DLD1 (cell line): ENCODE measurements around the gene H1-8.
"Not testable (repeated sequence)": the region's sequence is repeated elsewhere in the genome, so short reads cannot be mapped to it uniquely, and the experiment has no call there.

ENCODE experiments used
- in situ Hi-C: cut with HindIII; loops from 2 replicates; pipeline ENCODE4 v1.10.0; 2017; ENCODE audit warnings: low sequenced_read_pairs

Gene H1-8

GRCh38 chr3:129514563-129514962 lies 28.4 kb upstream of the H1-8 start:
- in situ Hi-C loops = no loop called here

DNA sequence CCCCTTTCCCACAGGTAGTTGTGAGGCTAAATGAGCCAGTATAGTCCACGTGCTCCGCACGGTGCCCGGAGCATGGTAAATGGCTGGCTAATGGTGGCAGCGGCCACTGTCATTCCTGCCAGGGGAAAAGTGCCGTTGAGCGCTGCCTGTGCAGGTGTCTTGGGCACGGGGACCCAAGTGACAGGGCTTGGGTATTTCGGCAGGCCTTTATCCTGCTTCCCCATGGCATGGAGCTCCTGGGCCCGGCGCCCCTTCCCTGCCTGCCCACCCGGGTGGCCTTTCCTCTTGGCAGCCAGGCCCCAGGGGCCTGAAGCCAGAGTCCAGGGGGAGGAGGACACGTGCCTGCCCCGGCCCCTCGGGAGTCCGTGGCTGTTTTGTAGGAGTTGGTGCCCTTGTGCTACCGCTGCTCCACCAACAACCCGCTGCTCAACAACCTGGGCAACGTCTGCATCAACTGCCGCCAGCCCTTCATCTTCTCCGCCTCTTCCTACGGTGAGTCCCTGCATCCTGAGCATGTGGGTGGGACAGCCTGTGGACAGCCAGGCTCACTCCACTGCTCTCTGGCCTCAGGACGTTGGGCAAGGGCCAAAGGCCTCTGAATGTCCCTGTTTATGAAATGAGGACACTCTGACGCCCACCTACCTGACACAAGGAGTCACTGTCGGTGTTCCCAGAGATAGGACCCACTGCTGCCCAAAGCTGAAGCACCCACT lies 27.7 kb upstream of the H1-8 start:
- in situ Hi-C loops = not testable (repeated sequence)

- in situ Hi-C loops = not testable (repeated sequence)
Measured at GRCh38 chr3:129515821-129516432, 27.0 kb upstream of the H1-8 start.

DNA sequence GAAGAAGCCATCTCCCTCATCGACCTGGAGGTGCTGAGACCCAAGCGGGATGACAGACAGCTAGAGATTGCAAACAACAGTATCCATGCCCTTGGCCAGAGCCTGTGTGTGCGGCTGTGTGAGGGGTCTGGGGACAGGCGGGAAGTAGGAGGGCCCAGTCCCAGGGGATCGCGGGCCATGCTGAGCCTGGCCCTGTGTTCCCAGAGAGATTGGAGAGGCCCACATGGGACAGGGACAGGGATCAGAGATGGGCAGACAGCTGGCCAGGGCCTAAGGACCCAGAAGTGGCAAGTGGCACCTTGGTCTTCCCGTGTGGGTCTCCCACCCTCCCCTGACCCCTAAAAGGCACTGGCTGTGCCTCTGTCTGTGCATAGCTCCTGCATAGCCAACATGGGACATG lies 25.5 kb upstream of the H1-8 start:
- in situ Hi-C loops = no loop called here

GRCh38 chr3:129518038-129518561 lies 24.9 kb upstream of the H1-8 start:
- in situ Hi-C loops = no loop called here

DNA sequence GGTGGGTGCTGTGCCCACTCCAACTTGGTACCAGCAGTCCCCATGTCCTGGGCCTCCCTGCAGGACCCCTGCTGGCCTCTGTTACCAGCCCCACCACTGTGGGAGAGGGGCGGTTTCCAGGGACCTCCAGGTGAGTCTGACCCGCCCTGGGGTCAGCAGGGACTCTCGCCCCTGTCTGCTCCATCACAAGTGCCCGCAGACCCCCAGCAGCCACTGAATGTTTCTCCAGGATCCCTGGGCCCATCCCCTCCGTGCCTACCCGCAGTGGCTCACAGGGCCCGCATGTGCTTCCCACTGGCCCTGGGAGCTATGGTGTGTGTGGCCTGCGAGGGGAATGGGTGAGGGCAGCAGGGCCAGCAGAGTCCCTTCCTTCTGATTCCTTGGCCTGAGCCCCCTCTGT lies 24.4 kb upstream of the H1-8 start:
- in situ Hi-C loops = no loop called here

GRCh38 chr3:129519449-129519848 lies 23.5 kb upstream of the H1-8 start:
- in situ Hi-C loops = no loop called here

DNA sequence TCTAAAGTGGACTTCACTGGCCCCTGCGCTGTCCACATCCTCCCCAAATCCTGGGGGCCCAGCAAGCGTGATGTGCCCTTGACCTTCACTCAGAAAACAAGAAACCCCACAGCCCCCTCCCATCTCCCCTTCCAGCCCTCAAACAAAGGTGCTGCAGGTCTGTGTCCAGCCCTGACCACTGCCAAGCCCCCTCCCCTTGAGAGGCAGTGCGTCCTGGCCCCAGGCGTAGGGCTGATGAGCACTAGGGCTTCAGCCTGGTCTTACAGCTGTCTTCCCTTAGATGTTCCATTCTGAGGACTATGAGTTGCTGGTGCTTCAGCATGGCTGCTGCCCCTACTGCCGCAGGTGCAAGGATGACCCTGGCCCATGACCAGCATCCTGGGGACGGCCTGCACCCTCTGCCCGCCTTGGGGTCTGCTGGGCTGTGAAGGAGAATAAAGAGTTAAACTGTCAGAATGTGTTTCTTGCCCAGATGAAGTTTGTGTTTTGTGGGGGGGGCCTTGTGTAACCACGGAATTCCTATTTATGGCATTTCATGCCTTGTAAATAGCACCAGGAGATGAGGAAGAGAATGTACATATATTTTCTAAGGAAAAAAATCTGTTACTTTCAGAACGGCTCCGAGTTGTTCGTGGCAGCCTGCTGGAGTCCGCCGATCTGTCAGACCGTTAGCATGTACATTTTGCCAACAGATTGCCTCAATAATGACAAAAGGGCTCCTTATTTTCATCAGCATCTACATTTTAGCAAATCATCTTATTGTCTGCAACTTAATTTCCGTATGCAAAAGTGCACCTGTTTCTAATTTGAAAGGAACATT lies 22.9 kb upstream of the H1-8 start:
- in situ Hi-C loops = no loop called here

DNA sequence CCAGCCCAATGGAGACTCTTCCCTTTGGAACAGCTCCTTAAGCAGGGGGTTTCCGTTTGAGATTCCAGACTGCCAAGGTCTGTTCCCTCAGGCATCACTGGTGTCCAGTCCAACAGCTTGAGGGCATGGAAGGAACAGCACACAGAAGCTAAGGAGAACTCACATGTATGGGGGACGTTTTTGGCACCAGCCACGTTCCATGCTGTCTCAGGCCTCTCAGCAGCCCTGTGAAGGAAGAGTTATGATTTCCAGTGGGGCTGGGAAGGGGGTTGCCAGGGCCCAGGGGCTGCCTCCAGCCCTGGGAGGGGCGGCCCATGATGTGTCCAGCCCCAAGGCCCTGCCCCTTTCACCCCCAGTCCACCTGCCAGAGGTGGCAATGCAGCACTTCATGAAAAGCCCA lies 22.0 kb upstream of the H1-8 start:
- in situ Hi-C loops = no loop called here

DNA sequence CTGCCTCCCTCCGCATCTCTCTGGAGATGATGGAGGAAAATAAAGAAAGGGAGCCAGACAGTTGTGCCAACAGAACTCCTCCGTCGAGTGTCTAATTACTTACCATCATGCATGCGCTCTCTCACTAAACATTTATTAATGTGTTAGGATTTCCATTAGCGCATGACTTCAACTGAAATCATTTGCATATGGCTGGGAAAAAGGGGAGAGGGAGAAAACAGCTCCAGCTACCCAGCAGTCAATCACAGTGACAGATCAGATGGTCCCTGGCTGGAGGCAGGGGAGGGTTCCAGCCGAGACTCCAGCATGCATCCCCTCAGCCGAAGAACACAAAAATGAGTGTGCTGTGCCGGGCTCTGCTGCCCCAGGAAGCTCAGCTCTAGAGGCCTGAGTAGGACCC lies 21.4 kb upstream of the H1-8 start:
- in situ Hi-C loops = no loop called here

DNA sequence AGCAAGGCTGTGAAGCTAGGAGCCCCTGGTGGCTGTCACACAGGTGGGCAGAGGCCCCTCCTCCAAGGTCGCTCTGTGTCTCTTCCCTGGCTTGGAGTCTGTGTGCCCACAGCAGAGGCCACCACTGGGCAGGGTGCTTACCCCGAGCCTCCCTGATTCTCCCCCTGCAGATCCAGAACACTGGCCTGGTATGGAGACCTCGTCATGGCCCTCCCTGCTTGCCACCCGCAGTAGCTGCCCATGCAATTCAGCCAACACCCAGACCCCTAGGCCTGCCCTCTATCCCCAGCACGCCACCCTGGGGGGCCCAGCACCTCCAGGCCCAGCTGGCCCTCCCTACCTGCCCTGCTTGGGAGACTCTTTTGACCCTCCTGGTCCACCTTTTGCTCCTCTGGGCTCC lies 20.0 kb upstream of the H1-8 start:
- in situ Hi-C loops = no loop called here

- in situ Hi-C loops = no loop called here
Measured at GRCh38 chr3:129524081-129524480, 18.9 kb upstream of the H1-8 start.

DNA sequence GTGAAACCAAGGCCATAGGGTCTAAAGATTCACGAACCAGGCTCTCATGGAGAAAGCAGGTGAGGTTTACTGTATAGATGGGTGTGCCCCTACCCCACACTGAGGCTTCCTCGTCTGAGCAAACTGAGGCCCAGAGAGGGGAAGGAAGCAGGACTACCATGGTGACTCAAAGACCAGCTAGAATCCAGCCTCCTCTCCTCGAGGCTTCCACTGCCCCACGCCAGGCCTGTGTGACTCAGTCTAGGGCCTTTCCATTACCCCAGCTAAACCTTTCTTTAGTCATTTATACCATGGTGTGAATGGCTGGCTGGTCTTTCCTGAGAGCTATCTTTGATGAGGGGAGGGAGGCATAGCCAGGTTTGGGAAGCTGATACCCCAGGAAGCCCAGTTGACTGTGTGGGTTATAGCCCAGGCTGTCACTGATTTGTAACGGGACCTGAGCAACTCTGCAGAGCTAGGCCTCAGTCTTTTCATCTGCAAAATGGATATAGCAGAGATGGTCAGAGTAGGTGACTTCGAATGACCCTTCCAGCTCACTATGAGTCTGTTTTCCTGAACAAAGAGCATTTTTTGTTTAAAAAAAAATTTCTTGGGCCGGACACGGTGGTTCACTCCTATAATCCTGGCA lies 17.5 kb upstream of the H1-8 start:
- in situ Hi-C loops = no loop called here

DNA sequence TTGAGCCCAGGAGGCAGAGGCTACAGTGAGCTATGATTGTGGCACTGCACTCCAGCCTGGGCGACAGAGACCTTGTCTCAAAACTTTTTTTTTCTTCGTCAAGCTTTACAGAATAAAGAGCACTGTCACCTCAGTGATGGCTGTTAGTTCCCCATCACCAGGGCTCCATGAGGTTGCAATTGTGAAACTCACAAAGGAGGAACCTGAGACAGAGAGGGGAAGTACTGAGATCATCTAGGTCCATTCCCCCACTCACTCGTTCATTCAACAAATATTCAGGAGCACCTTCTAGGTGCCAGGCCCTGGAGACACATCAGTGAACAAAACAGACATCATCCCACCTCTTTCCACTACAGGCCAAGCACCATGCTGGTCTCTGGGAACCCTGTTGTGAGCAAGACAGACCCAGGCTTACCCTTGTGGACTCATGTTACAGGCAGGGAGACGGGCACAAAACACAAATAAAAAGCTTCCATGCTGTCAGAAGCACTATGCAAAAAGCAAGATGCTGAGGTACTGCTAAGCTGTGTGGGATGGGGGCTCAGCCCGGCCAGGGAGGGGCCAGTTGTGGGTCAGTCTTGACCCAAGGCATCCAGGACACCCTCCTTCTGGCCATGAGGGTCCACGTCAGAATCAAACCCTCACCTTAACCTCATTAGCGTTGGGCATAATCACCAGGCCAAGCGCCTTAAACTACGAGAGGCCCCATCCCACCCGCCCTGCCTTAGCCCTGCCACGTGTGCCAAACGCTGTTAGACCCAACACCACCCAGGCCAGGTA lies 16.7 kb upstream of the H1-8 start:
- in situ Hi-C loops = no loop called here

- in situ Hi-C loops = no loop called here
Measured at GRCh38 chr3:129527262-129527661, 15.7 kb upstream of the H1-8 start.

- in situ Hi-C loops = no loop called here
Measured at GRCh38 chr3:129528589-129529100, 14.3 kb upstream of the H1-8 start, which contains the start of gene RHO. TSS of gene RHO (plus strand) at chr3:129528639. CDS start at chr3:129528734, 95 bp downstream.

GRCh38 chr3:129529436-129530210 lies 13.4 kb upstream of the H1-8 start:
- in situ Hi-C loops = no loop called here

DNA sequence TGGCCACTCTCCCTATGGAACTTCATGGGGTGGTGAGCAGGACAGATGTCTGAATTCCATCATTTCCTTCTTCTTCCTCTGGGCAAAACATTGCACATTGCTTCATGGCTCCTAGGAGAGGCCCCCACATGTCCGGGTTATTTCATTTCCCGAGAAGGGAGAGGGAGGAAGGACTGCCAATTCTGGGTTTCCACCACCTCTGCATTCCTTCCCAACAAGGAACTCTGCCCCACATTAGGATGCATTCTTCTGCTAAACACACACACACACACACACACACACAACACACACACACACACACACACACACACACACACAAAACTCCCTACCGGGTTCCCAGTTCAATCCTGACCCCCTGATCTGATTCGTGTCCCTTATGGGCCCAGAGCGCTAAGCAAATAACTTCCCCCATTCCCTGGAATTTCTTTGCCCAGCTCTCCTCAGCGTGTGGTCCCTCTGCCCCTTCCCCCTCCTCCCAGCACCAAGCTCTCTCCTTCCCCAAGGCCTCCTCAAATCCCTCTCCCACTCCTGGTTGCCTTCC lies 12.7 kb upstream of the H1-8 start:
- in situ Hi-C loops = no loop called here

DNA sequence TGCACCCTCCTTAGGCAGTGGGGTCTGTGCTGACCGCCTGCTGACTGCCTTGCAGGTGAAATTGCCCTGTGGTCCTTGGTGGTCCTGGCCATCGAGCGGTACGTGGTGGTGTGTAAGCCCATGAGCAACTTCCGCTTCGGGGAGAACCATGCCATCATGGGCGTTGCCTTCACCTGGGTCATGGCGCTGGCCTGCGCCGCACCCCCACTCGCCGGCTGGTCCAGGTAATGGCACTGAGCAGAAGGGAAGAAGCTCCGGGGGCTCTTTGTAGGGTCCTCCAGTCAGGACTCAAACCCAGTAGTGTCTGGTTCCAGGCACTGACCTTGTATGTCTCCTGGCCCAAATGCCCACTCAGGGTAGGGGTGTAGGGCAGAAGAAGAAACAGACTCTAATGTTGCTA lies 12.2 kb upstream of the H1-8 start:
- in situ Hi-C loops = no loop called here
